Stimulated activated CD8-positive, alpha-beta memory T cell treated with anti-CD3 and anti-CD28 coated beads, Interleukin-7, amount 100 ng/mL, for 24 hours (primary cell): ENCODE data around the gene SLCO4A1.
"Not testable (repeated sequence)": the region's sequence is repeated elsewhere in the genome, so short reads cannot be mapped to it uniquely, and the experiment has no call there.

Source experiments
- DNase-seq: peaks from one replicate; pipeline ENCODE4 v3.0.0-alpha.2; 2020; ENCODE audit warnings: low read depth

The SLCO4A1 gene

DNA sequence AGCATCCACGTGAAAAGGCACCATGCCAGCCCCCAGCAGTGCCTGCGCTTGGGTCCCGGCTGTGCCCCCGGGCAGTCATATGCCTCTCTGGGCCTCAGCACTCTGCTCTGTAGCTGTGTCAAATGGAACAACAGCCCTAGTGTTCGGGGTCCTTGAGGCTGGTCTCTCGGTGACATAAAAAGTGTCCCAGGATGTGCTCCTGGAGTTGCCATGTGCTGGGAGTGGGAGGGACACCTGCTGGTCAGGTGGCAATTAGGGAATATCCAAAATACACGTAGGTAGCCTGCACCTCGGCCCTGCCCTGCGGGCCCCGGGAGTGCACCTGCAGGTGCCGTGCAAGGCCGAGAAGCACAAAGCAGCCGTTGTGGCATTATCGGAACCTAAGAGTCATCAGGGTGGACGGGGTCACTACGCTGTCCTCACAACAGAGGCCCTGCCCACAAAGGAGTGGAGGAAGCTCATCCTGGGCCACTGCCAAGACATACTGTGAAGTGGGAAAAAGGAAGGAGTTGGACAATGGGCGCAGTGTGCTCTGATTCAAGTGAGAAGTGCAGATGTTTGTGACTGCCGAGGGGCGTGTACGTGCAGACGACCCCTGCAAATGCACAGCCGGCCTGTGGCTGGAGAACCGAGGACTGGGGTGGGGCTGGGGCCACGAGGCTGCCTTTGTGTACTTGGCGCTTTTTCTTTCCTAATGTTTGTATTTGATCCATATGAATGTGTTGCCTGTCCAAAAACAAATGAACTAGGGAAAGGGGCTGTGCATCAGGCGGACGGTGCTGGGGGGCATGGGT is 24.6 kb downstream of the SLCO4A1 start:
- DNase-seq, result no peak

DNA sequence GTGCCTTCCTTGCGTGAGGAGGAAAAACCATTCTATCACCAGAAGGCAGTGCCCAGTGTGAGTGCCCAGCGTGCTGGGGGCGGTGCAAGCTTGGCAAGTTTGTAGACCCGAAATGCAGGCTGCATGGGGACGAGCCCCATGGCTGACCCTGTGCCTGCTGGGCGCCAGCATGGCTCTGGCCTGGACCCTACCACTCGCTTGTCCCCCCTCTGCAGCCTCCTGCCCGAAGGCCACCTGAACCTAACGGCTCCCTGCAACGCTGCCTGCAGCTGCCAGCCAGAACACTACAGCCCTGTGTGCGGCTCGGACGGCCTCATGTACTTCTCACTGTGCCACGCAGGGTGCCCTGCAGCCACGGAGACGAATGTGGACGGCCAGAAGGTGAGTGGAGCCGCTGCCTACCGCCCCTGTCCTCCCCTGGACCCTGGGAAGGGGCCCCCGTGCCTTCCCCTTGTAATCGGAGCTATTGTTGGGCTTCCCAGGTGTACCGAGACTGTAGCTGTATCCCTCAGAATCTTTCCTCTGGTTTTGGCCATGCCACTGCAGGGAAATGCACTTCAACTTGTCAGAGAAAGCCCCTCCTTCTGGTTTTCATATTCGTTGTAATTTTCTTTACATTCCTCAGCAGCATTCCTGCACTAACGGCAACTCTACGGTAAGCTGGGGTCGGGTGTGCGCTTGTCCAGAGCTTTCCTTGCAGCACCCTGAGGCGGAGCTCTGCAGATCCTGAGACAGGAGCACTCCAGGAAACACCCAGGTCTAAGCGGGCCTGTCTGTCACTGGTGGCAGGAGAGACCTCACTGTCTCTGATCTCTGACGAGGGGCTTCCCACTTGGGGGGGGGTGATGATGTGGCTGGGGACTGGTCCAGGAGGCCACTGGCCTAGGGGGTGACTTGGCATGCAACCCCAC is 25.5 kb downstream of the SLCO4A1 start:
- no peak for DNase-seq

DNA sequence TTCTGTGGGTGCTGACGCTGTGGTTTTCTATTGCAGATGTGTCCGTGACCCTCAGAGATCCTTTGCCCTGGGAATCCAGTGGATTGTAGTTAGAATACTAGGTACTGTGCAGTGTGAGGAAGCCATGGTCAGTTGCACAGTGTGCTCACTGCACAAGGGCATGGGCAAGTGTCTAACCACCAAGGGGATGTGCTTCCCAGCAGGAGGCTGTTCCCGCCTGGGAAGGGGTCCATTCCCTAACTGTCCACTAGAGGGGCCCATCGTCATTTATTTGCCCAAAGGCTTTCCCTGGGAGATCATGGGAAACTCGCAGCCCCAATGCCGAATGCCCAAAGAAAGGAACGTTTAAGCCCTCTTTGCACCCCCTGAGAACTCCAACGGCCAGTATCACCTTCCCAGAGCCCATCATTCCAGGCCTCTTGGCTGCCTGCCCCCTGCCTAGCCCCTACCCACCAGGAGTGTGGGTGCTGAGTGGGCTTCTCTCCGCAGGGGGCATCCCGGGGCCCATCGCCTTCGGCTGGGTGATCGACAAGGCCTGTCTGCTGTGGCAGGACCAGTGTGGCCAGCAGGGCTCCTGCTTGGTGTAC is 26.2 kb downstream of the SLCO4A1 start:
- DNase-seq, result peak; percentile 15

DNA sequence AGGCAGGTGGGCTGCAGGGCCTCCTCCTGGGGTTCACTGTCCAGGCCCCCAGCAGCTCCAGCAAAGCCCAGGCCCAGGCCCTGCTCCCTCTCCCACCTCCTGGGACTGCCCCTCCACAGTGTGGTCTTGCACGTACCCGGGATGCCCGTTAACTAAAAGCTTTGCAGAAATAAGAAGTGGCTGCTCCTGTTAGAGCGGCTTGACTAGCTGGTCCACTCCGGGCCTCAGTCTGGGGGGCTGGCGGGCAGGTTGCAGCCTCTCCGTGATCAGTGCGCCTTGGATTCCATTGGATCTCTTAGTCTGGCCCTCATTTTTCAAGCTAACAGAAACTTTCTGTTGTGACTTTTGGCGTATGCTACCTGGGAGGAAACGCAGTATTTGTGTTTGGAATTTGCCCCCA is 26.9 kb downstream of the SLCO4A1 start:
- DNase-seq, result no peak

DNA sequence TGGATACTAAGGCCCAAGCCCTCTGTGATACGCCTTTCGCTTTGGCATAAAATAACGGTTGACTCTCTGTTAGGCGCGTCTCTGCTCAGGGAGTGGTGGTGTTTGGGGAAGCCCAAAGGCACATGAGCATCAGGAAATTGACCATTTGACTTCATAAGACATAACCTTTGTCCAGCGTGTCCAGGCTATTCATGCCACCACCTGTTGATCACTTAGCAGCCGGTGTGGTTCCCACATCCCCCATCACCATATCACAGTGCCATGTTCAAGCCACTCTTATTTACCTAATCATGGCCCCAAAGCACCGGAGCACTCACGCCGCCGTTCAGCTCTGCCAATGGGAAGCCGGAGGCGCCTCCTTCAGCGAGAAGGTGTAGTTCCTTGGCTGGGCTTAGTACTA is 27.9 kb downstream of the SLCO4A1 start:
- DNase-seq, result no peak

DNA sequence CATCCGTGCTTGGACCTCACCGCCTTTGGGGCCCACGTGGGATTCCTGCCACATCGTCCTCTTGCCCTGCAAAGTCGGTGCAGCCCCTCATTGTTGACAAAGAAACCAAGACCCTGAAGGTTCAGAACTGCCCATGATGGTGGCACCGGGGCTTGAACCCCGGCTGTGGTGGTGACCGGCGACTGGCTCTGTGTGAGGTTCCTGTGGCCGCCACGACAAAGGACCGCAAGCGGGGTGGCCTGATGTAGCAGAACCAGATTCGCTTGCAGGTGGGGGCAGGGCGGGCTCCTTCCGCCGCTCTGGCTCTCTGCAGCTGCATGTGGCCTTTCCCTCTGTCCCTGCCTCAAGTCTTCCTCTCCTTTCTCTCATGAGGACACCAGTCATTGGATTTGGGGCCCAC is 28.7 kb downstream of the SLCO4A1 start:
- no peak for DNase-seq

DNA sequence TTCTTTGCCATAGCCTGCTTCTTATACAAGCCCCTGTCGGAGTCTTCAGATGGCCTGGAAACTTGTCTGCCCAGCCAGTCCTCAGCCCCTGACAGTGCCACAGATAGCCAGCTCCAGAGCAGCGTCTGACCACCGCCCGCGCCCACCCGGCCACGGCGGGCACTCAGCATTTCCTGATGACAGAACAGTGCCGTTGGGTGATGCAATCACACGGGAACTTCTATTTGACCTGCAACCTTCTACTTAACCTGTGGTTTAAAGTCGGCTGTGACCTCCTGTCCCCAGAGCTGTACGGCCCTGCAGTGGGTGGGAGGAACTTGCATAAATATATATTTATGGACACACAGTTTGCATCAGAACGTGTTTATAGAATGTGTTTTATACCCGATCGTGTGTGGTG is 29.5 kb downstream of the SLCO4A1 start:
- no peak for DNase-seq

DNA sequence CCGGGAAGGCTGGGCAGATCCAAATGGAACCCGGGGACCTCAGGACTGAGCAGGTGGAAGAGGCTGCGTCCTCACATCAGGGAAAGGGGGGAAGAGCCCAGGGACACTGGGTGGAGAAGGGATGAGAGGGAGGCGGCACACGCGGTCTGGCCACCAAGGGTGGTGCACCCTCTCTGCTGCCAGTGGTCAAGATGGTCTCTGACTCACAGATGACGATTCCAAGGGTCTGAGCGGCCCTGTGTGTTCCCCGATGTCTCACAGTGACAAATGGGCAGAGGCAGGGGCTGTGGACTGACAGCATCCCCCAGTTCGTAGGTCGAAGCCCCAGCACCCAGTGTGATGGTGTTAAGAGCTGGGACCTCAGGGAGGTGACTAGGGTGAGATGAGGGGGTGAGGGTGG is 32.1 kb downstream of the SLCO4A1 start:
- no peak for DNase-seq

DNA sequence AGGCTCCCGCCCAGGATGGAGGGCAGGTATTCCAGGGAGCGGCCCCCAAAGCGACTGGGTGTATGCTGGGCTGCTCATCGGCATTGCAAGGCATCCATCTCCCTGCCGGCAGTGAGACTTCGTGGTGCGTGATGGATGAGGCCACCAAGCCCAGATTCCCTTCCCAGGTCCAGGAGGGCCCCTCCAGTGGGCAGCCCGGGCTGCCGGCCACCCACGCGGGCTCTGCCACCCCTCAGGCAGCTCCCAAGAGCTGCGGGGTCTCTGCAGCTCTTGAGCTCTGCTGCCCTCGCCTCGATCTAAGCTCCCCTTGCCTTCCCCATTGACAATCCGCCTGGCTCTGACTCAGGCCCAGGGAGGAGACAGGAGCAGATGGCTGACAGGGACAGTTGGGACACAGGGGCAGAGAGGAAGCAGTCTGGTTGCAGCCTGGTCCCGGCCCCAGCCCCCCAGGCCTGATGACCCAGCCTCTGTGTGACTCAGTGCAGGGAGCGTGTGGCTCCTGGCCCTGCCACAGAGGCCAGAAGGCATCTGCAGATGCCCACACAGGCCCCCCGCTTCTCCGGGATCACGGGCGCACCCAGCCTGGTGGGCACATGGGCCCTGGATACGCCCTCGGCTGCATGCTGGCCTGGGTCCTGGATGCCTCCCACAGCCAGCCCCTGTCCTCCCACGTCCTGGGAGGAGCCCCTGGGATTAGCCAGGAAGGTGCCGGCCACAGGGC is 33.0 kb downstream of the SLCO4A1 start:
- DNase-seq, result no peak

DNA sequence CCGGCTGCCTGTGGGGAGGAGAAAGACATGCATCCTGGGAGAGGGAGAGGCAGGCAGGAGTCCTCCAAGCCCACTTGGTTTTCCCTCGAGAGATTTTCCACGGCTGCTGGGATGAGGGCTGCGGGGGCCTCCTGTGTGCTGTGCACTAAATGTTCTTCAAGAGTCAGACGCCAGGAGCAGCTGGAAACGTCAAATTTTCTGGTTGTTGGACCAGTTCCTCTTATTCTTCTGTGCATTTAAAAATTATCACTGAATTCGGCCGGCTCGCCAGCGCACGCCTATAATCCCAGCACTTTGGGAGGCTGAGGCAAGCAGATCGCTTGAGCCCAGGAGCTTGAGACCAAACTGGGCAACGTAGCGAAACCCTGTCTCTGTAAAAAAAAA is 33.6 kb downstream of the SLCO4A1 start:
- no peak for DNase-seq

DNA sequence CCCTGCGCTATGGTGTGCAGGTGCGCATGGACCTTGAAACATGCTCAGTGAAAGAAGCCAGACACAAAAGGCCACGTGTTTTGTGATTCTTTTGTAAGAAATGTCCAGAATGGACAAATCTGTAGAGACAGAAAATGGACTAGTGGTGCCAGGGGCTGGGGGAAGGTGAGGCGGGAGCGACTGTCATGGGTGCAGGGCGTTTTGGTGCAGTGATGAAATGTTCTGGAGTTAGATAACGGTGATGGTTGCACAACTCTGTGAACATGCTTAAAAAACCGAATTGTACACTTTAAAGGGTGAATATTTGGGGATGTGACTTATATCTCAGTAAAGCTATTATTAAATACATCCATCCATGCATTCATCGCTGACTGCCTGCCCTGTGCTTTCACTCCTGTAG is 34.7 kb downstream of the SLCO4A1 start:
- DNase-seq, result no peak

DNA sequence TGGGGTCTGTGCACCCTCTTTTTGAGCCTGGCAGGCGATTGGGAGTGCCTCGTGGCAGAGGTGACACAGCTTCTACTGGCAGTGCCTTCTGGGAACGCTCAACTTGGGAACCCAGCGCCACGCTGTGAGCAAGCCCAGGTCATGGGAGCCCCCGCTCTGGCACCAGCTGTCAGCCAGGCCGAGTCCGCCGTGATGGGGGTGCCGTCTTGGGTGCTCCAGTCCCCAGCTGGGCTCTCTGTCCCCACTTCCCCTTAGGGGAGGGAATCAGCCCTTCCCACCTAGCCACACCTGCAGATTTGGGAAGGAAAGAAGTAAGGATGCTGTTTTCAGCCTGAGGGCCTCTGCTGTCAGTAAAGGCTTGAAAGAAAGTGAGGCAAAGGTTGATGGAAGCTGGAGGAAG is 35.4 kb downstream of the SLCO4A1 start:
- DNase-seq, result no peak

DNA sequence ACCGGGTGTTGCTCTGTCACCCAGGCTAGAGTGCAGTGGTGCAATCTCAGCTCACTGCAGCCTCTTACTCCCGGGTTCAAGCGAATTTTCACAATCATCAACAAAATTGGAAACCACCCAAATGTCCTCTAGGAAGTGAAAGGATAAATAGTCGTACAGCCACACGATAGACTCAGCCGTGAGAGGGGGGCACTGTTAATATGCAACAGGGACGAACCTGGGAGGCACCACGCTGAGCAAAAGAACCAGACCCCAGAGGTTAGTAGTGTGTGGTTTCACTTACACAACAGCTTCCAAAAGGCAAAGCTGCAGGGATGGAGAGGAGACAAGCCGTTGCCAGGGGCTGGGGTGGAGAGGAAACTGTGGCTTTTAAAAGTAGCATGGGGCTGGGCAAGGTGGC is 36.2 kb downstream of the SLCO4A1 start:
- DNase-seq, result no peak

DNA sequence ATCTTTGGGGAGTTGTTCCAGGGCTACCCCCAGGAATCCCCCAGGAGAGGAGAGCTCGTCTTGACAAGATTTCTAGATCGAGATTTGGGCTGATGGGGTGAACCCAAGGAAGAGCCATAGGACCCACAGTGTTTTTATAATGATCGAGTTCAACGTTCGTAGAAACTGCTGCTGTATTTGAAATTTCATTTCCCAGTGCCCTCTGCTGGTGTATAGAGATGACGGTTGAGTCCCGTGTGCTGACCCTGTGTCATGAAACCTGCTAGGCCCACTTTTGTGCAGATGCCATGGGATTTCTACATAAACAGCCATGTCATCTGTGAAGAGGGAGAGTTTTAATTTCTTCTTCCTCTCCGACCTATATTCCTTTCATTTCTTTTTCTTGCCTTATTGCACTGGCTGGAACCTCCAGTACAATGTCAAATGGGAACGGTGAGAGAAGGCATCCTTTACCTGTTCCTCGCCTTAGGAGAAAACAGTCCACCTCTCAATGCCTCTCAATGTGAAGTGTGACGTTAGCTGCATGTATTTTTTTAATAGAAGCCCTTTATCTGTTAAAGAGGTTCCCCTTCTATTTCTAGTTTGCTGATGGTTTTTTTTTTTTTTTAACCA is 37.8 kb downstream of the SLCO4A1 start:
- DNase-seq, result no peak

DNA sequence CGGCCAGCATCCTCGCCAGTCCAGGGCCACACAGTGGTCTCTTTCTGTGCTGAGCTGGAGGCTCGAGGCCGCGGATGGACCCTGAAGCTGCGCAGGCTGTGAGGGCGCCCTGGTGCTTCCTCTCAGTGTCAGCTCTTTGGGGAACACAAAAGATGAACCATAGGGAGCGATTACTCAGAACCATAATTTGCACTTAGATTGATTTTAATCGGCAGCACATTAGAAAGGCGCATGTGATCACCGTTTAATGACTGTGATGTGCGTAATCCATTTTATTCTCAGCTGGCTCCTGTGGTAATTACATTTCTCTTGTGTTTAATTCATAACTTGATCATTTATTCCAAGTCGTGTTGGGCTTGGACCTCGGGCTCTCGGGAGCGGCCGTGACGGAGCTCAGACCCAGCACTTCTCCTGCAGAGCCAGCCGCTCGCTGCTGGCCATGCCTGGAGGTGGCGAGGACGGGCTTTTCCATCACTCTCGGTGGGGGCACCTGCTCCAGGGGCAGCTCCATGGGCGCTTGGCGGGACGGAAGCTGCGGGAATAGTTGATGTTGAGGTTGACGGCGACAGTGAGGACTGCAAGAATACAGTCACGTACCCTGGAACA is 40.7 kb downstream of the SLCO4A1 start:
- DNase-seq, result no peak

DNA sequence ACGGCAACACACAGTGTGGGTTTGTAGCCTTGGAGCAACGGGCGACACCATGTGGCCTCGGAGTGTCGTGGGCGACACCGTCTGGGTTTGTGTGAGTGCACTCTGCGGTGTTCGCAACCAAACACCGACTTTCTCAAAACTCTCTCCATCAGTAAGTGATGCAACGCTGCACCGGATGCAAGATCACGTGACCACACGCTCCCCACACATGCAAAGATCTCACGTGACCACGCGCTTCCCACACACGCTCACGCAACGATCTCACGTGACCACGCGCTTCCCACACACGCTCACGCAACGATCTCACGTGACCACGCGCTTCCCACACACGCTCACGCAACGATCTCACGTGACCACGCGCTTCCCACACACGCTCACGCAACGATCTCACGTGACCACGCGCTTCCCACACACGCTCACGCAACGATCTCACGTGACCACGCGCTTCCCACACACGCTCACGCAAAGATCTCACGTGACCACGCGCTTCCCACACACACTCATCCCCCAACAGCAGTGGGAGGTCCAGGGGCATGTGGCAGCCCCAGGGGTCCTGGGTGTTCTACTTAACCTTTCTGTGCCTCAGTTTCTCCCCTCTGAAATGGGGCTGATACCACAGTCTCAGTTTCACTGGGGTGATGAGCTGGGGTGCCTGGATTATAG is 41.5 kb downstream of the SLCO4A1 start:
- DNase-seq, result not testable (repeated sequence)

DNA sequence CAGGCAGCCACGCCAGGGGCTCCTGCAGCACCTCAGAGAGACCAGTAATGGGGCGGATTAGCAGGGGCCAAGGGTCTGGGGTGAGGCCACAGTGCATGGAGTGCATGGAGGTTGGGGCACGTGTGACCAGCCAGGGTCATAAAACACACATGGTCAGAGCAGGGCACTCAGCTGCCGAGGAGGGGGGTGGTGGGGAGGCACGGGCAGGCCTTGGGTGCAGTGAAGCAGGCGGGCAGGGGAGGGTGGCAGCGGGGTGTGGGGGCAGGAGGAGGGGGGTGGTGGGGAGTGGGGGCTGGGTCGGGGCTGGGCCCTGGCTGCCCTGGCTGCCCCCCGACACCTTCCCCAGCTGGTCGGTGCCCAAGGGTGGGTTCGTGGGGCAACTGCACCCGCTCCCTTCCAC is 42.7 kb downstream of the SLCO4A1 start:
- DNase-seq, result no peak

DNA sequence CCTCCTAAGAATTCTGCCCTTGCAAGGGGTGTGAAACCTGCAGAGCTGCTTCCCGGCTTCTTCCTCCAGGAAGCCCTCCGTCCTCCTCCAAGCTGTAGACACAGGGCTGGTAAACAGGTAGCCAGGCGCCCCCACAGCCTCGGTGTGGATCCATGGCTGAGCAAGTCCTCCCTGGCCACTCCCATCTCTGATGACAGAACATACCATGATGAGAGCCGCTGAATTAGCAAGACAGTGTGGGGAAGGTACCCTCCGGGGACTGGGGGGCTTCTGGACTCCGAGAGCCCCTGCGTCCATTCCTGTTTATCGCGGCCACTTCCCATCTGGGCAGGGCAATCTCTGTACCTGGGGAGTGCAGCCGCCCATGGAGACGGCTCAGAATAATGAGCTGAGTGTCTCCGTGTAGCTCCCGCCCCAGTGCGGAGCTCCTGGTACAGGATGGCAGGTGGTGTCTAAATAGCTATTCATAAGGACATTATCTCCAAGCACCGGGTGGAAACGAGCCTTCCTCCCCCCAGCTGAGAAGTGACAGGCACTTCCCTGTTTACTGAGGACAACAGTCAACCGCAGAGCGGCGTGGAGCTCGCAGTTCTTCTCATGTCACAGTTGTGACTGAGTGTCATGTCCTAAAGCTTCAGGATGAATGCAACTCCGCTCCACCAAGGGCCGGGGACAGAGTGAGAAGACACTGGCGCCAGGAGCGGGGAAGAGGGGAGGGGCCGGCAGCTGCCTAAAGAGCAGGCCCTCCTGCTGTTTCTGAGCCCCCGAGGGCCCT is 43.7 kb downstream of the SLCO4A1 start:
- no peak for DNase-seq

DNA sequence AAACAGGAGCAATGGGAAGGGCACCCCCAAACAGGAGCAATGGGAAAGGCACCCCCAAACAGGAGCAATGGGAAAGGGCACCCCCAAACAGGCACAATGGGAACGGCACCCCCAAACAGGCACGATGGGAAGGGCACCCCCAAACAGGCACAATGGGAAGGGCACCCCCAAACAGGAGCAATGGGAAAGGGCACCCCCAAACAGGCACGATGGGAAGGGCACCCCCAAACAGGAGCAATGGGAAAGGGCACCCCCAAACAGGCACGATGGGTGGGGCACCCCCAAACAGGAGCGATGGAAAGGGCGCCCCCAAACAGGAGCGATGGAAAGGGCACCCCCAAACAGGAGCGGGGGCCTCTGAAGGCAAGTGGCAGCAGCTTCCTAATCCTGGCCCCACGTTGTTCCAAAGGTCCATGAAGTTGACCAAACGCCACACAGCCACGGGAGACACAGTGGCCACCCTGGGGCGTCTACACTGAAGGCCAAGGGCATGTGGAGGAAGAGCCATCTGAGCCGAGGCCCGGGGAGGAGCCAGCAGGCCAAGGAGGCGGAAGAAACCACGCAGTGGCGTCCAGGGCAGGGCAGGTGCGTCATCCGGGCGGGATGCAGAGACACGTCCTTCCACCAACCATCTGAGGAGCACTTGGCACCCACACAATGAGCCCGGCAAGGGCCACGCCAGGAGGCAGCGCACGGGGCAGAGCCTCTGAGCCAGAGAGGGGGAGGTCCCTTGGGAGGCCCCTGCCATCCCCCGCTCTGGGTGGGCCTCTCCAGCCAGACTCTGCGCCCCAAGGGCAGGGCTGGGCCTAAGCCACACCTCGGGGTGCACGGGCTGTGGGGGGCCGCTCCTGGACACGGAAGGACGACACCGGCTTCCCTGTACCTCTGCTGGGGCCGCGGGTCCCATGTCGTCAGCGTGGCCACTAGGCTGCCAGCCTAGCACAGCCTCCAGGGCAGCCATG is 44.8 kb downstream of the SLCO4A1 start:
- DNase-seq, result no peak
